BE2C (cell line): ENCODE measurements around the gene RSPH6A. TPM values are rescaled to one million over a fixed set of nuclear protein-coding genes. Genes with fewer than 3 reads are reported as not detected.

Source experiments
- DNase-seq: peaks from one replicate; pipeline ENCODE4 v3.0.0-alpha.2; 2020
- H3K27me3 ChIP-seq: fragments of 250-450 bp; sonication (Bioruptor Pico); 2 replicates; pipeline ENCODE4 v1.5.1; 2020; ENCODE audit warnings: mild to moderate bottlenecking
- H3K36me3 ChIP-seq: fragments of 250-450 bp; sonication (Bioruptor Pico); 2 replicates; pipeline ENCODE4 v1.5.1; 2020; ENCODE audit warnings: mild to moderate bottlenecking
- H3K4me1 ChIP-seq: fragments of 250-450 bp; sonication (Bioruptor Pico); 2 replicates; pipeline ENCODE4 v1.5.1; 2020
- H3K4me3 ChIP-seq: 2 replicates; pipeline ENCODE4 v1.5.1; 2011; ENCODE audit warnings: low read depth, low read length
- H3K9me3 ChIP-seq: fragments of 250-450 bp; sonication (Bioruptor Pico); 2 replicates; pipeline ENCODE4 v1.5.1; 2020
- polyA plus RNA-seq: library from polyadenylated mRNA; unstranded; fragments of >200 nt; gene quantifications from one replicate; pipeline ENCODE4 v1.2.1, GENCODE V29; 2012; ENCODE audit warnings: low read depth, missing spikeins; ENCODE audit not compliant: insufficient read length, insufficient read depth
- TF ChIP-seq, protein P1 (sequence below): IDR thresholded peaks from 2 replicates; pipeline ENCODE4 v1.5.1; 2012; ENCODE audit warnings: mild to moderate bottlenecking, low read depth, low read length

RSPH6A gene
- not detected for polyA plus RNA-seq

DNA sequence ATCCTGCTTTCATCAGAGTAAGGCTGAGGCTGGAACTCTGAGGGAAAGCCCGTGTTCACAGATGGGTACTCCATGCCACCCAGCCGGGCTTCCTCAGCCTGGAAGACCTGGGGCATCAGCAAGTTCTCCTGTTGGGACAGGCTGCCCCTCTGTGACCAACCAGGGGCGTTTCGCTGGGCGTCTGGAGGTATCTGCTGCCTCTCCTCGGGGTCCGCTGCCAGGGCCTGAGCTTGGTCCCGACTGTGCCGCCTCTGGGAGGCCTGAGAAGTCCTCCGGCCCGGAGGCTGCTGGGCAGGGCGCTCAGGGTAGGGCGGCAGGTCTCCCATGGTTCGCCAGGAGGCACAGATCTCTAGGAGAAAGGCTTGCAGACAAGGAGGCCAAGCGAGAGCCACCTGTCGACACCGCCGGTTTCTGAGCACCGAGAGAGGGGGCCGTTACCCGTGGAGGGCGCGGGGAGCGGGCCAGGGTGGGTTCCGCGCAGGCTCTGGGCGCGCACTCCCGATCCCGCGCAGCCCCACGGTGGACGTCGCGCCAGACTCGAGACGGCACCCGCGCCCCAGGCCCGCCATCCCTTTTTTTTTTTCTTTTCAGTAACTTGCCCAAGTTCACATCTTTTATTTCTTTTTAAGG, at the start of gene RSPH6A:
Gene RSPH6A, minus strand, starts transcription at position 458 of the 630 bp plus-strand sequence. Its CDS starts 132 bp downstream, at position 326.
- H3K27me3 ChIP-seq: no peaks in the 10 kb centered on the region
- TF ChIP-seq, protein P1, sequence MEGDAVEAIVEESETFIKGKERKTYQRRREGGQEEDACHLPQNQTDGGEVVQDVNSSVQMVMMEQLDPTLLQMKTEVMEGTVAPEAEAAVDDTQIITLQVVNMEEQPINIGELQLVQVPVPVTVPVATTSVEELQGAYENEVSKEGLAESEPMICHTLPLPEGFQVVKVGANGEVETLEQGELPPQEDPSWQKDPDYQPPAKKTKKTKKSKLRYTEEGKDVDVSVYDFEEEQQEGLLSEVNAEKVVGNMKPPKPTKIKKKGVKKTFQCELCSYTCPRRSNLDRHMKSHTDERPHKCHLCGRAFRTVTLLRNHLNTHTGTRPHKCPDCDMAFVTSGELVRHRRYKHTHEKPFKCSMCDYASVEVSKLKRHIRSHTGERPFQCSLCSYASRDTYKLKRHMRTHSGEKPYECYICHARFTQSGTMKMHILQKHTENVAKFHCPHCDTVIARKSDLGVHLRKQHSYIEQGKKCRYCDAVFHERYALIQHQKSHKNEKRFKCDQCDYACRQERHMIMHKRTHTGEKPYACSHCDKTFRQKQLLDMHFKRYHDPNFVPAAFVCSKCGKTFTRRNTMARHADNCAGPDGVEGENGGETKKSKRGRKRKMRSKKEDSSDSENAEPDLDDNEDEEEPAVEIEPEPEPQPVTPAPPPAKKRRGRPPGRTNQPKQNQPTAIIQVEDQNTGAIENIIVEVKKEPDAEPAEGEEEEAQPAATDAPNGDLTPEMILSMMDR: no peak
- DNase-seq: peak; percentile 16

DNA sequence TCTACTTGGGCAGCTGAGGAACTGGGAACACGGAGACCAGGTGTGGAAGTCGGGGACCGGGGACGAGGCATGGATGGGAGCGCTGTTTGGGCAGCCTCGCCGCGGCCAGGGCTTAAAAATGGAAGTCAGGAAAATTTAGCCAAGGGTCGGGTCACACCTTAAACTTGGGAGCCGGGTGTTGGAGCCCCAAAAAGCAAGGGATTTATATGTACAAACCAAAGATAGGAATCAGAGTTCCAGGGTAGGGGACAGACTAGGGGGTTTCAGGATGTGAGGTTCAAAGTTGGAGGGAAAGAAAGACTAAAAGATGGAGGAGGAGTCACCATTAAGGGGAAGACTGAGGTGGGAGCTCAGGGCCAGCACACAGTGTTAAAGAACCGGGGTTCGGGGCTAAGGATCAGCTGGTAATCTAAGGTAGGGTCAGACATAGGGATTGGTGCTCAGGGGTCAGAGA, 49.5 kb upstream of the RSPH6A start:
- peaks cover 55% of the 10 kb centered on the region for H3K27me3 ChIP-seq
- no peak overlapping the region for H3K4me3 ChIP-seq
- H3K4me1 ChIP-seq: no peaks in the 10 kb centered on the region
- peaks cover 8% of the 10 kb centered on the region; the same call in 1 of the 2 replicates for H3K36me3 ChIP-seq
- H3K9me3 ChIP-seq: no peaks in the 10 kb centered on the region
- no peak for DNase-seq
- TF ChIP-seq, protein P1: no peak

More for the DNA sequence above, at the start of gene RSPH6A:
- Histone ChIP-seq H3K4me3 (no peak within 1 kb of the TSS), H3K4me1 (no peaks in the 10 kb centered on the region; the same call in 1 of the 2 replicates), H3K9me3 (no peaks in the 10 kb centered on the region), H3K36me3 (no peaks in the 10 kb centered on the region)

DNA sequence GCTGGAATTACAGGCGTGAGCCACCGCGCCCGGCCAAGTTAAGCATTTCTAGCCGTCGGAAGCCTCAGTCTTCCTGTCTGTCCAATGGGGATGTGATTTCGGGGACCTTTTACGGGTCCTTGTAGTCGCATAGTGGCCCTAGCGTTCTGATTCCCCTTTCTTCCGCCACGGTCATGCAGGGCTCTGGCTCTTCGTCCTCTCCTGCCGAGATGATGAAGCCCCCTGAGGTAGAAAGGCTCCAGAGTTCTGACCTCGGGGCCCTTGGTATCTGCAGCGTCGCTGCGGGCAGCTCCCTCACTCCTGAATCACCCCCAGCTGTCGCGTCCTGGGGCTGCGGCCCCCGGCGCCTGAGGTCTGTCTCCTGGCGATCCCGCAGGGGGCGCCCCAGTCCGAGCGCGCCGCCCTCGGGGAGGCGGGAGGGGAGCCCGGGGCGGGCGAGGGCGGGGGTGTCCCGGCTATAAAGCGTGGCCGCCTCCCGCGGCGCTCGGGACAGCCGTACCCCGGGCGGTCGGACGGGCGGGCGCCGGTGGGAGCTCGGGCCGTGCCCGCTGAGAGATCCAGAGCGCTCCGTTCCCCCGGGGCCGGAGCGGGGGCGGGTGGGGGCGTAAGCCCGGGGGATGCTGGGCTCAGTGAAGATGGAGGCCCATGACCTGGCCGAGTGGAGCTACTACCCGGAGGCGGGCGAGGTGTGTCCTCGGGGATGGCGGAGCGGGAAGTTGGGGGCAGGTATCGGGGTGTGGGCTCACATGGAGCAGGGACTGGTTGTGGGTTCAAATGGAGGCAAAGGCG, 48.9 kb upstream of the RSPH6A start, which contains the start of gene FOXA3:
Gene FOXA3, plus strand, starts transcription at position 487 of the 789 bp plus-strand sequence. Its CDS starts 131 bp downstream, at position 618.
- Histone ChIP-seq H3K4me1 (no peaks in the 10 kb centered on the region), H3K36me3 (peaks cover 12% of the 10 kb centered on the region), H3K27me3 (peaks cover 51% of the 10 kb centered on the region), H3K9me3 (no peaks in the 10 kb centered on the region), H3K4me3 (peak within 1 kb of the TSS; percentile 49)
- TF ChIP-seq, protein P1: peak; percentile 41
- peak; percentile 38 for DNase-seq

DNA sequence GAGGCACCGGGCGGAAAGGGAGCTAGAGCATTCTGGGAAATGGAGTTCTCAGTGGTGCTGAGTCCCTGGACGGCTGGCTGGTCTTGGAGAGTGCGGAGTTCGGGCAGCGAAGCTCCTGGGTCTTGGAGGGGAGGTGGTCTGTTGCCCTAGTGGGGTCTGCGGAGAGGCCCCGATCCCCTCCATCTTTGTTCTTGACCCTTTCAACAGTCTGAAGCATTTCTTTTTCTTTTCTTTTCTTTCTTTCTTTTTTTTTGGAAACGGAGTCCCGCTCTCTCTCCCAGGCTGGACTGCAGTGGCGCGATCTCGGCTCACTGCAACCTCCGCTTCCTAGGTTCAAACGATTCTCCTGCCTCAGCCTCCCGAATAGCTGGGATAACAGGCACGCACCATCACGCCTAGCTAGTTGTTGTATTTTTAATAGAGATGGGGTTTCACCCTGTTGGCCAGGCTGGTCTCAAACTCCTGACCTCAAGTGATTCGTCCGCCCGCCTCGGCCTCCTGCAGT, 48.3 kb upstream of the RSPH6A start:
- H3K9me3 ChIP-seq: no peaks in the 10 kb centered on the region
- peak overlapping the region; percentile 49 for H3K4me3 ChIP-seq
- TF ChIP-seq, protein P1: no peak
- H3K27me3 ChIP-seq: peaks cover 48% of the 10 kb centered on the region
- peaks cover 17% of the 10 kb centered on the region for H3K36me3 ChIP-seq
- DNase-seq: no peak
- no peaks in the 10 kb centered on the region for H3K4me1 ChIP-seq

DNA sequence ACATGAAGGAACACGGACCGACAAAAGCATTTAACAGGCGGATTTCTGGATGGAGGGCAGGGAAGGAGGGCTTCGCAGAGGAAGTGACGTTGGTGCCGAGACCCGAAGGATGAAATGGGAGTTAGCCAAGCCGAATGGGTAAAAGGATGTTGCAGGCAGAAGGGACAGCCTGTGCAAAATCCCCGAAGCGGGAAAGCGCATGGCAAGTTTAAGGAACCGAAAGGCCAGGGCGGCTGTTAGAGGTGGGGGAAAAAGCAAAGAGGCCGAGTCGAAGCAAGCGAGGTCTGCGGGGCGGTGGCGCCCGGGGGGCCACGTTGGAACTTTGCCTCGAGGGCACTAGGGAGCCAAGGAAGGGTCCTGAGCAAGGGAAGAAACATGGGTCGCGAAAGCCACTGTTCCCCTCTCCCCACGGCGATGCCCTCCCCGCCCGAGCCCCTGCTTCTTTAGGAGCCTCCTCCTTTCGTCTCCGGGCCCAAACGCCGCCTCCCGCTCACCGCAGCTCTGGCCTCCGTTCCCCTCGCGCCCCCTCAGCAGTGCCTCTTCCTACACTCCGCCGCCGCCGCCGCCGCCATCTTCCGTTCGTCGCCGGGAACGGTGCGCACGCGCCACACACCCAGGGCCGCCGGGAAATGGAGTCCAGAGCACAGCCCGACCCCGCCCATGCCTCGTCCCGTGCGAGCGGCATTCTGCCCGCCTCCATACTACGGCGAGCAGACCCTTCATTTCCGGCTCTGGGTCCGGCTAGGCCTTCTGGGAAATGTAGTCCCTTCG, 47.6 kb upstream of the RSPH6A start, which contains the start of gene SYMPK:
Gene SYMPK, minus strand, starts transcription at position 584 of the 771 bp plus-strand sequence. CDS start 8,652 bp downstream, outside the sequence.
- no peaks in the 10 kb centered on the region for H3K9me3 ChIP-seq
- DNase-seq: peak; percentile 99
- H3K27me3 ChIP-seq: peaks cover 42% of the 10 kb centered on the region
- H3K4me1 ChIP-seq: no peaks in the 10 kb centered on the region
- TF ChIP-seq, protein P1: no peak
- H3K36me3 ChIP-seq: peaks cover 17% of the 10 kb centered on the region
- peak within 1 kb of the TSS; percentile 98 for H3K4me3 ChIP-seq
